G401.6 (cell line): ENCODE measurements around the gene IFT172.
"Not testable (repeated sequence)": the region's sequence is repeated elsewhere in the genome, so short reads cannot be mapped to it uniquely, and the experiment has no call there.

Experiments used
- FAIRE-seq: peaks from 2 replicates; lab custom pipeline; 2012; peaks lifted over from hg19 to GRCh38; lab: Jason Lieb, UNC

IFT172 gene

DNA sequence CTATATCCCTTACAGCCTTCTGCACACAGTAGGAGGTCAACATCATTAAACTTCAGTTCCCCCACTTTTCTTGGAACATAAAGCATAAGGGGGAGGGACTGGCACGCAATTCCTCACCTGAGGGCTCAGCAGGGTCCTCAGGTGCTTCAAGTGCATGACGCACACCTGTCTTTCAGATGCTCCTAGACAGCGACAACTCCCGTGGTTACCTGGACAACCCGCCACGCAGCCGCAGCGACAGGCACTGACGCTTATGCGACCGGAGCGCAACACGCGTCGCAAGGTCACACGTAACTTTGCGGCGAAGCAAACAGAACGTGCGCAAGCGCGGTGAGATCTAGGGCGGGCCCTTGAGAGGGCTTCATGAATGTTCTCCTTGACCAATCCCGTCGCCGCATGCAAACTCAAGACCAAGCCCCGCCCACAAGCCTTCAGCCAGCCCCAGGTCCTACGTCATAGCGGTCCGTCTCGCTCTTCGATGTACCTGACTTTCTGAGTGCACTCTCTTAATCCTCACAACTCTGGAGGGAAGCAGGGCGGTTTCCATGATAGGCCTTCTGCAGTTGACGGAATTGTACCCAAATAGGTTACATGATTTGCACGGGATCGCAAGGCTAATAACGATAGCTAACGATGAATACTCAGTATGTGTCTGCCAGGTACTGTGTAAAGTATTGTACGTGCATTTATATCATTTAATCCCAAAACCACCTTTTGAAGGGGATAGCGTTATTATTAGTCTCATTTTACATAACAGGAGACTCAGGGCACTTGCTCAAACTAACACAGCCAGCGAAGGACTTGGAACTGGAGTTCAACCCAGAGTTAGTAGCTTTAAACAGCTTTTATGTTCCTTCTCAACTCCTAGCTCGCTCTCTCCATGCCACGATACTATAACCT is at the start of gene IFT172:
Gene IFT172 (minus strand): TSS at position 246 of the 900 bp plus-strand sequence. CDS start 90 bp downstream, at position 156.
- FAIRE-seq = peak; percentile 97

- not testable (repeated sequence) for FAIRE-seq
Measured at GRCh38 chr2:27538839-27539450, 49.4 kb upstream of the IFT172 start.

GRCh38 chr2:27537287-27537686 is 47.7 kb upstream of the IFT172 start:
- no peak for FAIRE-seq

DNA sequence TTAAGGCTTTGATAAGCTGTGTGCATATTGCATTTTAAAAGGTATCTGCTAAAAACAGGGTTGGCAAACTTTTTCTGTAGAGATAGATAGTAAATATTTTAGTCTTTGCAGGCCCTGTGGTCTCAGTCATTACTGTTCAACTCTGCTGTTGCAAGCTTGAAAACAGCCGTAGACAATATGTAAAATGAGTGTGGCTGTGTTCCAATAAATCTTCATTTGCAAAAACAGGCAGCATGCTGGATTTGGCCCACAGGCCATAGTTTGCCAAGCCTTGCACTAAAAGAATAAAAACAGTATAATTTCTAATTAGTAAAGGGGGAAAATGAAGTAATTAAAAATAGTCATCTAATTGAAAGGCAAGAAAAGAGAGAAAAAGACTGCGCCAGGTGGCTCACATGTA is 42.4 kb upstream of the IFT172 start:
- FAIRE-seq = no peak

- FAIRE-seq = no peak
Measured at GRCh38 chr2:27527182-27527581, 37.6 kb upstream of the IFT172 start.

- no peak for FAIRE-seq
Measured at GRCh38 chr2:27522400-27522945, 32.9 kb upstream of the IFT172 start.

DNA sequence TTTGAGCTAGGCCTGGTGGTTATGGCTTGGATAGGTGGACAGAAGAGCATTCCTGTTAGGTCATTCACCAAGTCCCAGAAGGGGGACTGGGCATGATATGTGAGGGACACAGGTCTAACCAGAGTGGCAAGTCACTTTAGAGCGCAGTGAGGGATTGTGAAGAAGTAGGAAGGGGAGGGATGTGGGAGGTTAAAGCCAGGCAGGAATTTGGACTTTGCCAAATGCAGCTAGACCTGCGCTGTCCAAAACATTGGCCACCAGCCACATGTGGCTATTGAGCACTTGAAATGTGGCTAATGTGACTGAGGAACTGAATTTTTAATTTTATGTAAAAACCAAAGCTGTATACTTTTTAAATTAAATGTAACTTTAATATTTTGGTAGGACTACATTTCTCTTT is 30.8 kb upstream of the IFT172 start:
- no peak for FAIRE-seq

DNA sequence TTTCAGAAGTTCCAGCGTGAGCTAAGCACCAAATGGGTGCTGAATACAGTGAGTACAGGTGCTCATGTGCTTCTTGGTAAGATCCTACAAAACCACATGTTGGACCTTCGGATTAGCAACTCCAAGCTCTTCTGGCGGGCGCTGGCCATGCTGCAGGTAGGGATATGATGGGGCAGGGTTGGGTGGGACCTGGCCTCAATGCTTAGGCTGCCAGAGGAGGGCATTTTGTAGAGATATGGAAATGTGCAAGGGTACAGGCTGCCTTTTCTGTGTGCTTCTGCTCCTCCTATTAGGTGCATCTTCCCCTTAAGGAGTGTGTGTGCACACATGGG is 29.2 kb upstream of the IFT172 start:
- FAIRE-seq = no peak

DNA sequence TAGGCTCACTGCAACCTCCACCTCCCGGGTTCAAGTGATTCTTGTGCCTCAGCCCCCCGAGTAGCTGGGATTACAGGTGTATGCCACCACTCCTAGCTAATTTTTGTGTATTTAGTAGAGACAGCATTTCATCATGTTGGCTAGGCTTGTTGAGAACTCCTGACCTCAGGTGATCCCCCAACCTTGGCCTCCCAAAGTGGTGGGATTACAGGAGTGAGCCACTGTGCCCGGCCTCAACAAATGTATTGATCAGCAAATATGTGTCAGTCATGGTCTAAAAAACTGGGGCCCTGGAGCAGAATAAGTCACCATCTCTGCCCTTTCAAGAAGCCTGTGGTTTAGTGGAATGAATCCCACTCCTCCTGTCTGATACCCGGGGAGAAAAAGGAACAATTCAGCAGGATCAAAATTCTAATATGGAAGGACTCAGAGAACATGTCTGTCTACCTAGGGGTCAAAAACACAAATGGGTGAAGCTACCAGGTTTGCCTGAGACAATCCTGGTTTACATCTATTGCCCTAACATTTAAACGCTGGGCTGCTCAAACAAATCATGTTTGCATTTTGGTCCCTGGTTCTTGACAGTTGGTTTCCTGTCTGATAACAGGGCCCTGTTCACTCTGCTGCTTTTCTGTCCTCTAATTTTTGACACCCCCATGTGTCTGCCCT is 28.7 kb upstream of the IFT172 start:
- no peak for FAIRE-seq

DNA sequence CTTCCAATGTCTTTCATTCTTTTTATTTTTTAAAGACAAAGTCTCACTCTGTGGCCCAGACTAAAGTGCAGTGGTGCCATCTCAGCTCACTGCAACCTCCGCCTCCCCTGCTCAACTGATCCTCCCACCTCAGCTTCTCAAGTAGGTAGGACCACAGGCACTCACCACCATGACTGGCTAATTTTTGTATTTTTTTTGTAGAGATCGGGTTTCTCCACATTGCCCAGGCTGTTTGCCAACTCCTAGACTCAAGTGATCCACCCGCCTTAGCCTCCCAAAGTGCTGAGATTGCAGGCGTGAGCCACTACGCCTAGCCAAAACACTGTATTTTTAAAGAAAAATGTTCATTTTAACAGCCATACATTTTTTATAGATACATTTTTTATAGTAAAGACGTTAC is 19.8 kb upstream of the IFT172 start:
- no peak for FAIRE-seq

DNA sequence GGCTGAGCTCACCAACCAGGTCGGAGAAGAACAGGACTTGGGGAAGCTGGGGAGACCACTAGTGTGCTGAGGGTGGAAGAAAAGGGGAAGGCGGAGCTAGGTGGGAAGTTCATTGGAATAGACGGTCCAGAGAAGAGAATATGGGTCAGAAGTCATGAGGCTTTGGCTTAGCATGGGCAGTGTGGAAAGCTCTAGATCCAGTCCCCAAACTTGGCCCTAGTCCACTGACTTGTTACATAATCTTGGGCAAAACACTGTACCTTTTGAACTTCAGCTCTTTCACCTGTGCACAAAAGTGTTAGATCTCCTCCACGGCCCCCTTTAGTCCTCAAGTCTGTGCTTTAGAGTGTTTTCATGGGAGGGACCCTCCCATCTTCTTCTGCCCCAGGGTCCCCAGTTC is 17.8 kb upstream of the IFT172 start:
- FAIRE-seq = no peak

GRCh38 chr2:27506587-27506986 is 17.0 kb upstream of the IFT172 start:
- no peak for FAIRE-seq

- FAIRE-seq = no peak
Measured at GRCh38 chr2:27502142-27502541, 12.6 kb upstream of the IFT172 start.

- no peak for FAIRE-seq
Measured at GRCh38 chr2:27501042-27501441, 11.5 kb upstream of the IFT172 start.

DNA sequence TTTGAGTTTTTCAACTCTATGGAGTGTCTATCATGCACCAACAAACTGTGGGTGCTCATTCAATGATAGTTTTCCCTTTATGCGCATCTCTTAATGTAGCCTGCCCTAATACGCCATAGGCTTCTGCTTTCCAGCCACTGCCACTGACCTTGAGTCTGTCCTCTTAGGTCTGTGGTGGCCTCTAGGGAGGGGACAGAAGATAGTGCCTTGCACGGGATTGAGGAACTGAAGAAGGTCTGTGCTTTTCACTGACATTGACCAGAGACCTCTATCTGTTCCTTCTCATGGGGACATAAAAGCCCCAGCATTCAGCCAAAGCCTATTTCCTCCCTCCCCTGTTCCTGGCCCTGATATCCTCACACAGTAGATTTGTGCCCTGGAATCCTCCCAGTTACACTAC is 9.4 kb upstream of the IFT172 start:
- no peak for FAIRE-seq

DNA sequence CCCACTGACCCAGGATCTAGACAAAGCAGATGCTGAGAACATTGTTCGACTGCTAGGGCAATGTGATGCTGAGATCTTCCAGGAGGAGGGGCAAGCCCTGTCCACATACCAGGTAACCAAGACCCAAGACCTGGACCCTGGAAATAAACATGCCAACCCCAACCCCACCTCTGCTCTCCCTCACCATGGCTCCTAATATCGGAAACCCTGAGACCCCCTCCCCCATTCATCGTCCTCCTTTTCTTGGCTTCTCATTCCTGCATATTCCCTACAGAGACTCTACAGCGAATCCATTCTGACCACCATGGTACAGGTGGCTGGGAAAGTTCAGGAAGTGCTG is 7.7 kb upstream of the IFT172 start:
- no peak for FAIRE-seq

DNA sequence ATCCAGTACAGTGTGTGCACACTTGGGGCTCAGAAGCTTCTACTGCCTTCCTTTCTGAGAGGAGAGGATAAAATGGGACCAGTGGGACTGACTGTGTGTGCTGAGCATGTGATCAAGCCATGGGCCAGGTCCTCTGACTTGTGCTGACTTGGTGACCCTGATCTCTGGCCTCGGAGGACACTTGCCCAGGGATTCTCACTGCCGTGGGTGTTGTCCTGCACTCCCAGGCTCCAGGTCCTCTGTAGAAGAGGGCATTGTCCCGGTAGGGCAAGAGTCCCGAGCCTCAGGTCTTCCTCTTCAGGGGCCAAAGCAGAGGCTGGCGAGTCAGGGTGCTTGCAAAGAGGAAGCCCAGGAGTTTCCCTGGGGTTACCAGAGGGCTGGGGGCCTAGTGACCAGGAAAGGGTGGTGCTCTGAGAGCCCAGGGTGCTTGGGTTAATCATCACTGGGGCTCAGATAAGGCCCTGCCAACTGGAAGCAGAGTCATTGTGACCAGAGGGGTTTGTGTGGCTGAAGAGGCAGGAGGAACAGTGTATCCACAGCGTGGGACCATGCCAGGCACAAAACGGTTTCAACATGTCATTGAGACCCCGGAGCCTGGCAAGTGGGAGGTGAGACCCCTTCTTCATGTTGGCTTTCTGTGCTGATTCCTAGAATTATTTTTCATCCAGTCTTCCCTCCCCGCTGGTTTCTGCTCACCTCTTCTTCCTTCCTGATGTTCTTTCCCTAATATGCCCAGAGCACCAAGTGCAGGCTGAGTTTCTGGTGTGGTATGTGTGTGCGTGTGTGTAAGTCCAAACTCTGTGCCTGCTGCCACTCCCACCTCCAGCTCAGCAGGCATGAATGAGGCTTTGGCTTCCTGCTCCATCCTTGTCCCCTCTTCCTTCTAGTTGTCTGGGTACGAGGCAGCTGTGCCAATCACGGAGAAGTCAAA is 7.1 kb upstream of the IFT172 start, which contains the start of gene GCKR:
Gene GCKR (plus strand): TSS at position 483 of the 931 bp plus-strand sequence. CDS start 66 bp downstream, at position 549.
- FAIRE-seq = no peak

- FAIRE-seq = no peak
Measured at GRCh38 chr2:27495840-27496356, 6.4 kb upstream of the IFT172 start.

DNA sequence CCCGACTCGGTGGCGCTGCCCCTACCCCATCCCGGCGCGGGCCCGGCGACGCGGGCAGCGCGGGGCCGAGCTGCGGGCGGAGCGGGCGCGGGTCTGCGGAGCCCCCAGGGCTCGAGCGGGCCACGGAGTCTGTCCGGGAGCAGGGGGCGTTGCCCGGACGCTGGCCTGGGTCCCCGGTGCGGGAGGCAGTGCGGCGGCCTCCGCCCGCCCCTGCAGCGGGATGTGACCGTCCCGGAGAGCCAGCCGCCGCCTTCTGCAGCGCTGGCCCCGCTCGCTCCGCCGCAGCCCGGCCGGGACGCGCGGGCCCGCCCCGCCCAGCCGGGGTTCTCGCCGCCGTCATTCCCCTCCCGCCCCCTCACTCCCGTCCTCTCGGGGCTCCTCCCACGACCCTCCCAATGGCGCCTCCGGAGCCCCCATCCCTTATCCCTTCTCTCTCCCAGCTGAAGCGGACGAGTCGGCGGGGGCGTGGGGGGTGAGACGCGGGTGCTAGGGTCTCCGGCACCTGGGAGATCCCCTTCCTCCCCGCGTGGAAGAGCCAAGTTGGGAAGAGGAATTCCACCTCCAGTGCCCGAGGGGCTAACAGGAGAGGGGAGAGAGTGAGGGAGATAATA is 5.5 kb upstream of the IFT172 start, which contains the start of gene FNDC4:
Gene FNDC4 (minus strand): TSS at position 257 of the 611 bp plus-strand sequence. CDS start 521 bp downstream, outside the sequence.
- FAIRE-seq = no peak

DNA sequence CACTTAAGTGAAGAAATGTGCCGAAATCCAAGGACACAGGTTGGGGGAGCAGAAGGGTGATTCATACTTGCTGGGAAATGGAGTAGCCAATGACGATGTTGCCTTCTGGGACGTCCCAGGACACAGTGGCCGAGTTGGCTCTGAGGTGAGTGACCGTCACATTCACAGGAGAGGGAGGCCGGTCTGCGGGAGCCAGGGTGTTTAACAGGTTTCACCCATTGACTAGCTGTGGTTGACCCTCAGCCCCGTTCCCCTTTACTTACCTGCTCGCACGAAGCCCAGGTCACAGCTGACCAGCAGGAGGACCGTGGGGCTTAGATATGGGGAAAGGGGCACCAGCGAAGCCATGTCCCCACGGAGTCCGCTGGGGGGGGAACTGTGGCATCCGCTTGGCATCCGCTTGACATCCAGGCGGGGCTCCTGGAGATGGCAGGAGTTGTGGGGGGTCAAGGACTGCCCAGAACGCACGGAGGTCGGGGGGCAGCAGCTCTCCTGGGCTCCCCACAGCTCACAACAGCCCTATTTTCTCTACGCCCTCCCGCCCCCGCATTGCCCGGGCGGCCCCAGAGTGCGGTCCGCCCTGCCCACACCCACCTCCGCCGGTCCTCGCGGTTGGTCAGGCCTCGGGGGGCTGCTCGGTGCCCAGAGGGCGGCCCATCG is 4.9 kb upstream of the IFT172 start:
- FAIRE-seq = no peak

- no peak for FAIRE-seq
Measured at GRCh38 chr2:27493948-27494283, 4.4 kb upstream of the IFT172 start.
